ENCODE measurements around the gene PARP9.

Gene PARP9

DNA sequence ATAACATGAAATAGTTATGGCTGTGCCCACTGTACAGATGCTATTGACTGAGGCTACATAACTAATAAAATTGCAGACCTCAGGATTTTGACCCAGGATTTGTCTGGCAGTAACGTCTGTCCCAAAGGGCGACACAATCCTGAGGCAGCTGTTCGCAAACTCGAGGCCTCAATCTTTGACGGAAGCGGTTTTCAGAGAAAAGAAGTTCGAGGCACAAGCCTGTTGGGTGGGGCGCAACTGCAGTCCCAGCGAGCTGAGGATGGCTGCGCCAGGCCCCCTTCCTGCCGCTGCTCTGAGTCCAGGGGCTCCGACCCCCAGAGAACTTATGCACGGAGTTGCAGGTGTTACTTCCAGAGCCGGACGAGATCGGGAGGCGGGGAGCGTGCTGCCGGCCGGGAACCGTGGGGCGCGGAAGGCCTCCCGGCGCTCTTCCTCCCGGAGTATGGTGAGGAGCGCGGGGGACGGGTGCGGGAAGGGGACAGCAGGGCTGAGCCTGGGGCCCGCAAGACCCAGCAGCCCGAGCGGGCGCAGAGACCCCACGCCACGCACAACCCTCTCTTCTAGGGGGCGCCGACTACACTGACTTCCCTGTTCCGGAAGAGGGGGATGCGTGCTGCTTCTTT is 13.4 kb upstream of the PARP9 start, which contains the start of gene PARP15:
TSS of gene PARP15 (plus strand) at position 242 of the 623 bp plus-strand sequence. CDS start at position 260, 18 bp downstream.
- Histone ChIP-seq H3K4me1 (ENCODE audit: low read length) (no peaks in the 10 kb centered on the region), H3K9ac (ENCODE audit: low read length) (no peak within 1 kb of the TSS)

DNA sequence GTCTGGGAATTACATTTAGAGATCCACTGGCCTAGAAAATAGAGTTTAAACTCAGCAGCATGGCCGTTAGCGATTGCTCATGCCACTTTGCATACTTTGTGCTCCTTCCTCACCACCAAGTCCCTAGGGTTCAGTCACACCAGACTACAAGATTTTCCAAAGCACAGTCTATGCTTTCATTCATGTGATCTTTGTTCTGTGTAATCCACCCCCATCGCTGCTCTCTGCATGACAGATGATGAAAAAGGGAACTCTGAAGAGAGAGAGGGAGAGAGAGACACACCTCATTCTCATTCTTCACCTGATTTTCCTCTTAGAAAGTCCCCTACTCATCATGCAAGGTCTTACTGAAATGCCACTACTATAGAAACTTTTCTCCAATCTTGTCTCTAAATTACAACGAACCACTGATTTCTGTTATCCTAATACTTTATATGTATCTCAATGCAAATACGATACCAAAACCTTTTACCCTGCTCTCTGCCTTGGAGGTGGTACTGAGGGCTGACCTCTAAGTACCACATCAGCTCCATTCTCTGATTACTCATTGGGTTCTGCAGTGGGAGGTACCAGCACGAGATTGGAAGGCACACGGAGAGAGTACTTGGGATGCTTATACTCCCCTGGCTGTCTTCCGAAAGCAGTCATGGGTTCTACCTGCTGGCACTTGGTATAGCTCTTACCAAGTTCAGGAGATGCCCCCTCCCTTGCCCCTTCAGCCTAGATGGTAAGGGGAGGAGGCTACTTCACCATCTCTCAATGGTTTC is 12.3 kb upstream of the PARP9 start:
- Histone ChIP-seq H3K27ac (ENCODE audit: low read length) (no peak overlapping the region), H4K20me1 (ENCODE audit: insufficient read depth, low read length) (no peaks in the 10 kb centered on the region), H3K4me1 (ENCODE audit: low read length) (no peaks in the 10 kb centered on the region), H3F3A (ENCODE audit: insufficient read depth, low read length) (no peaks in the 10 kb centered on the region), H3K27me3 (replicated peaks; ENCODE audit: insufficient read depth, low read length) (no peaks in the 10 kb centered on the region), H3K79me2 (ENCODE audit: low read length) (no peaks in the 10 kb centered on the region), H3K9ac (ENCODE audit: low read length) (no peak overlapping the region), H3K4me3 (ENCODE audit: low read length) (no peak overlapping the region), H3K4me2 (ENCODE audit: low read depth, low read length) (no peak overlapping the region), H3K36me3 (replicated peaks; ENCODE audit: insufficient read depth, low read length) (no peaks in the 10 kb centered on the region), H3K9me2 (replicated peaks; ENCODE audit: insufficient read depth, low read length) (no peaks in the 10 kb centered on the region), H2AFZ (ENCODE audit: low read length) (no peak overlapping the region), H3K9me3 (replicated peaks; ENCODE audit: insufficient read depth, low read length) (no peaks in the 10 kb centered on the region)
- TF ChIP-seq EZH2phosphoT487 (IDR thresholded peaks at IDR 0.05; ENCODE audit: low read length), result no peak
- TF ChIP-seq EZH2 (optimal IDR thresholded peaks at IDR 0.05; ENCODE audit: low read depth, low read length), result no peak
- TF ChIP-seq, protein P1, sequence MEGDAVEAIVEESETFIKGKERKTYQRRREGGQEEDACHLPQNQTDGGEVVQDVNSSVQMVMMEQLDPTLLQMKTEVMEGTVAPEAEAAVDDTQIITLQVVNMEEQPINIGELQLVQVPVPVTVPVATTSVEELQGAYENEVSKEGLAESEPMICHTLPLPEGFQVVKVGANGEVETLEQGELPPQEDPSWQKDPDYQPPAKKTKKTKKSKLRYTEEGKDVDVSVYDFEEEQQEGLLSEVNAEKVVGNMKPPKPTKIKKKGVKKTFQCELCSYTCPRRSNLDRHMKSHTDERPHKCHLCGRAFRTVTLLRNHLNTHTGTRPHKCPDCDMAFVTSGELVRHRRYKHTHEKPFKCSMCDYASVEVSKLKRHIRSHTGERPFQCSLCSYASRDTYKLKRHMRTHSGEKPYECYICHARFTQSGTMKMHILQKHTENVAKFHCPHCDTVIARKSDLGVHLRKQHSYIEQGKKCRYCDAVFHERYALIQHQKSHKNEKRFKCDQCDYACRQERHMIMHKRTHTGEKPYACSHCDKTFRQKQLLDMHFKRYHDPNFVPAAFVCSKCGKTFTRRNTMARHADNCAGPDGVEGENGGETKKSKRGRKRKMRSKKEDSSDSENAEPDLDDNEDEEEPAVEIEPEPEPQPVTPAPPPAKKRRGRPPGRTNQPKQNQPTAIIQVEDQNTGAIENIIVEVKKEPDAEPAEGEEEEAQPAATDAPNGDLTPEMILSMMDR (IDR thresholded peaks at IDR 0.05; ENCODE audit: low read length), result no peak
- DNase-seq, result no peak

More for the DNA sequence above, 13.4 kb upstream of the PARP9 start, which contains the start of gene PARP15:
- Histone ChIP-seq H3K36me3 (replicated peaks; ENCODE audit: insufficient read depth, low read length) (no peaks in the 10 kb centered on the region), H3K27me3 (replicated peaks; ENCODE audit: insufficient read depth, low read length) (no peaks in the 10 kb centered on the region), H3K4me2 (ENCODE audit: low read depth, low read length) (no peak within 1 kb of the TSS), H3K79me2 (ENCODE audit: low read length) (no peaks in the 10 kb centered on the region), H4K20me1 (ENCODE audit: insufficient read depth, low read length) (no peaks in the 10 kb centered on the region), H3K27ac (ENCODE audit: low read length) (no peak within 1 kb of the TSS), H3K9me3 (replicated peaks; ENCODE audit: insufficient read depth, low read length) (no peaks in the 10 kb centered on the region; the same call in 1 of the 2 replicates), H3K9me2 (replicated peaks; ENCODE audit: insufficient read depth, low read length) (no peaks in the 10 kb centered on the region), H3K4me3 (ENCODE audit: low read length) (no peak within 1 kb of the TSS), H2AFZ (ENCODE audit: low read length) (no peak within 1 kb of the TSS), H3F3A (ENCODE audit: insufficient read depth, low read length) (no peaks in the 10 kb centered on the region)
- DNase-seq, result no peak
- TF ChIP-seq EZH2phosphoT487 (IDR thresholded peaks at IDR 0.05; ENCODE audit: low read length) (no peak), EZH2 (optimal IDR thresholded peaks at IDR 0.05; ENCODE audit: low read depth, low read length) (no peak)
- TF ChIP-seq, protein P1 (IDR thresholded peaks at IDR 0.05; ENCODE audit: low read length), result no peak

DNA sequence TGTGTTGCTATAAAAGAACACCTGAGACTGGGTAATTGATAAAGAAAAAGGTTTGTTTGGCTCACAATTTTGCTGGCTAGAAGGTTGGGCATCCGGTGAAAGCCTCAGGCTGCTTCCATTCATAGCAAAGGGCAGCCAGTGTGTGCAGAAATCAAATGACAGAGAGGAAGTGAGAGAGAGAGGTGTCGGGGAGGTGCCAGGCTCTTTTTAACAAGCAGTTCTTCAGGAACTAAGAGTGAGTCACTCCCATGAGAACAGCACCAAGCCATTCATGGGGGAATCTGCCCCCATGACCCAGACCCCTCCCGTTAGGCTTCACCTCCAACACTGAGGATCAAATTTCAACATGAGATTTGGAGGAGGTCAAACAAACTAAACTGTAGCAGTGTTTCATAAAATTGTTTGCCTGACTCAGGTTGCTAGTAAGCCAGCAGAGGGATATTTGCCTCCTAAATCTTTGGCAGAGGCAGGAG is 8.9 kb upstream of the PARP9 start:
- TF ChIP-seq, protein P1 (IDR thresholded peaks at IDR 0.05; ENCODE audit: low read length), result no peak
- TF ChIP-seq EZH2 (optimal IDR thresholded peaks at IDR 0.05; ENCODE audit: low read depth, low read length), result no peak
- no peak for TF ChIP-seq EZH2phosphoT487 (IDR thresholded peaks at IDR 0.05; ENCODE audit: low read length)
- Histone ChIP-seq H3K4me2 (ENCODE audit: low read depth, low read length) (no peak overlapping the region), H3K27ac (ENCODE audit: low read length) (no peak overlapping the region), H4K20me1 (ENCODE audit: insufficient read depth, low read length) (no peaks in the 10 kb centered on the region), H3K79me2 (ENCODE audit: low read length) (no peaks in the 10 kb centered on the region), H3K36me3 (replicated peaks; ENCODE audit: insufficient read depth, low read length) (no peaks in the 10 kb centered on the region), H3K9ac (ENCODE audit: low read length) (no peak overlapping the region), H2AFZ (ENCODE audit: low read length) (no peak overlapping the region), H3K9me3 (replicated peaks; ENCODE audit: insufficient read depth, low read length) (no peaks in the 10 kb centered on the region), H3K27me3 (replicated peaks; ENCODE audit: insufficient read depth, low read length) (no peaks in the 10 kb centered on the region), H3K4me1 (ENCODE audit: low read length) (no peaks in the 10 kb centered on the region), H3K4me3 (ENCODE audit: low read length) (no peak overlapping the region), H3K9me2 (replicated peaks; ENCODE audit: insufficient read depth, low read length) (no peaks in the 10 kb centered on the region), H3F3A (ENCODE audit: insufficient read depth, low read length) (no peaks in the 10 kb centered on the region)
- no peak for DNase-seq

Data from MM.1S (cell line).